Coronary artery (tissue), 2 donors: Measurements from ENCODE around the gene HS3ST4.
"Not testable (repeated sequence)": the region's sequence is repeated elsewhere in the genome, so short reads cannot be mapped to it uniquely, and the experiment has no call there.

ENCODE experiments used
- DNase-seq: peaks from one replicate; pipeline ENCODE4 v3.0.0-alpha.2; 2017; ENCODE audit warnings: low spot score
- H3K27ac ChIP-seq, 2 donors: fragments of 200-600 bp; sonication (generic); one replicate each; pipeline ENCODE4 v1.5.1; 2016 to 2019
- H3K4me3 ChIP-seq: fragments of 200-600 bp; sonication (generic); 2 replicates; pipeline ENCODE4 v1.5.1; 2016; ENCODE audit warnings: mild to moderate bottlenecking, moderate library complexity
- CTCF ChIP-seq: fragments of 200-600 bp; sonication (generic); IDR thresholded peaks from one replicate; pipeline ENCODE4 v1.5.1; 2019; ENCODE audit warnings: antibody characterized with exemption

The HS3ST4 gene

GRCh38 chr16:26031286-26031685 lies 339.5 kb downstream of the HS3ST4 start:
- no peak for DNase-seq
- no peak overlapping the region for H3K27ac ChIP-seq
- TF ChIP-seq CTCF = no peak
- H3K4me3 ChIP-seq = no peak overlapping the region

- not testable (repeated sequence) for H3K27ac ChIP-seq, H3K4me3 ChIP-seq, DNase-seq
Observed at GRCh38 chr16:26032661-26033060, 340.9 kb downstream of the HS3ST4 start.

GRCh38 chr16:26041952-26042668 lies 350.4 kb downstream of the HS3ST4 start:
- Histone ChIP-seq H3K27ac (no peak overlapping the region), H3K4me3 (no peak overlapping the region)
- no peak for TF ChIP-seq CTCF
- no peak for DNase-seq

- Histone ChIP-seq H3K27ac (no peak overlapping the region), H3K4me3 (no peak overlapping the region)
- TF ChIP-seq CTCF = no peak
- no peak for DNase-seq
Observed at GRCh38 chr16:26050472-26050871, 358.7 kb downstream of the HS3ST4 start.

GRCh38 chr16:26051063-26051462 lies 359.3 kb downstream of the HS3ST4 start:
- no peak overlapping the region for H3K27ac ChIP-seq
- no peak for TF ChIP-seq CTCF
- DNase-seq = no peak
- no peak overlapping the region for H3K4me3 ChIP-seq

GRCh38 chr16:26053889-26054288 lies 362.1 kb downstream of the HS3ST4 start:
- no peak for TF ChIP-seq CTCF
- H3K27ac ChIP-seq = no peak overlapping the region
- DNase-seq = no peak
- no peak overlapping the region for H3K4me3 ChIP-seq

- no peak for TF ChIP-seq CTCF
- no peak overlapping the region for H3K4me3 ChIP-seq
- H3K27ac ChIP-seq = no peak overlapping the region
- DNase-seq = no peak
Observed at GRCh38 chr16:26058326-26058725, 366.6 kb downstream of the HS3ST4 start.
